Measurements from ENCODE around the gene GPC5. TPM values are rescaled to one million over a fixed set of nuclear protein-coding genes. Genes with fewer than 3 reads are reported as not detected.

GPC5 gene
- total RNA-seq, 1 experiment from 2014 or later: 0.15 TPM

- no peak overlapping the region for H3K14ac ChIP-seq (ENCODE audit: insufficient read depth, low read length)
- H2BK15ac ChIP-seq (ENCODE audit: low read depth, low read length): no peak overlapping the region
- no peak overlapping the region for H2AK5ac ChIP-seq (ENCODE audit: insufficient read length, low read length)
- Mint-ChIP-seq H3K27me3 (ENCODE audit: low read depth) (no peaks in the 10 kb centered on the region), H3K36me3 (ENCODE audit: insufficient read depth in 1 of 3, low read depth in 3 of 3) (no peaks in the 10 kb centered on the region), H3K4me3 (no peak overlapping the region), H3K9me3 (no peaks in the 10 kb centered on the region), H3K4me1 (no peaks in the 10 kb centered on the region), H3K27ac (no peak overlapping the region)
- H4K8ac ChIP-seq (replicated peaks; ENCODE audit: insufficient read length, low read depth, low read length): no peak overlapping the region
- no peak overlapping the region for H3T11ph ChIP-seq (ENCODE audit: low read length)
- WGBS (ENCODE audit: extremely low coverage, insufficient read length, low lambda C conversion rate): no CpG with 5 or more reads among the region's 4 CpGs
- H4K5ac ChIP-seq (ENCODE audit: insufficient read length, low read depth, low read length): no peak overlapping the region
- H3K9me3 ChIP-seq (ENCODE audit: control insufficient read depth, low read depth, low read length): no peaks in the 10 kb centered on the region
- H2AFZ ChIP-seq (ENCODE audit: low read length): no peak overlapping the region
- no peak overlapping the region for H3K4me2 ChIP-seq (ENCODE audit: insufficient read depth, insufficient read length, low read length)
- no peak overlapping the region for H2BK120ac ChIP-seq (ENCODE audit: low read depth, low read length, poor library complexity, severe bottlenecking)
- H2BK20ac ChIP-seq (ENCODE audit: low read depth, low read length, poor library complexity, severe bottlenecking): no peak overlapping the region
- H3K27ac ChIP-seq (ENCODE audit: insufficient read length, low read depth, low read length): no peak overlapping the region
- DNase-seq: no peak
- no peak overlapping the region for H3K56ac ChIP-seq (ENCODE audit: insufficient read length, low read depth, low read length)
- H4K91ac ChIP-seq (ENCODE audit: insufficient read length, low read depth, low read length): no peak overlapping the region
- no peak overlapping the region for H3K23ac ChIP-seq (ENCODE audit: insufficient read length, low read depth, low read length)
- H3K4ac ChIP-seq (ENCODE audit: low read depth, low read length): no peak overlapping the region
- H3K23me2 ChIP-seq (ENCODE audit: insufficient read length, low read depth, low read length, poor library complexity, severe bottlenecking): no peaks in the 10 kb centered on the region
- no peaks in the 10 kb centered on the region for H3K4me1 ChIP-seq (ENCODE audit: insufficient read depth, low read length)
- no peaks in the 10 kb centered on the region for H3K27me3 ChIP-seq (ENCODE audit: insufficient read depth, low read length)
- H3K79me2 ChIP-seq (ENCODE audit: insufficient read depth, low read length): no peaks in the 10 kb centered on the region
- no peaks in the 10 kb centered on the region for H3K79me1 ChIP-seq (ENCODE audit: insufficient read depth, low read depth, low read length, poor library complexity, severe bottlenecking)
- no peak overlapping the region for H3K18ac ChIP-seq (ENCODE audit: insufficient read length, low read depth, low read length)
- H4K20me1 ChIP-seq (ENCODE audit: control insufficient read depth, insufficient read depth, insufficient read length): no peaks in the 10 kb centered on the region
- no peak for TF ChIP-seq CTCF (conservative IDR thresholded peaks at IDR 0.05)
- H3K9ac ChIP-seq (ENCODE audit: extremely low read depth, insufficient read length, low read length): no peak overlapping the region
- H2BK12ac ChIP-seq (ENCODE audit: insufficient read length, low read depth, low read length): no peak overlapping the region
- H2BK5ac ChIP-seq (ENCODE audit: insufficient read length, low read length): no peak overlapping the region
Observed at GRCh38 chr13:92042522-92042921, 644.1 kb downstream of the GPC5 start.

Data from H9 (cell line).